Mononuclear cell (primary cell): ENCODE results near the gene DZANK1. TPM values are rescaled to one million over a fixed set of nuclear protein-coding genes. Genes with fewer than 3 reads are reported as not detected.
"Not testable (repeated sequence)": the region's sequence is repeated elsewhere in the genome, so short reads cannot be mapped to it uniquely, and the experiment has no call there.

Source experiments
- H3K27me3 ChIP-seq: 2 replicates; pipeline ENCODE4 v1.6.0; 2011; ENCODE audit warnings: low read length, control low read depth; ENCODE audit not compliant: insufficient read depth
- H3K4me1 ChIP-seq: 2 replicates; pipeline ENCODE4 v1.5.1; 2011; ENCODE audit warnings: mild to moderate bottlenecking, low read length, control low read depth; ENCODE audit not compliant: insufficient read depth
- H3K4me3 ChIP-seq: 2 replicates; pipeline ENCODE4 v1.5.1; 2011; ENCODE audit warnings: mild to moderate bottlenecking, low read length, moderate library complexity
- H3K9me3 ChIP-seq: 2 replicates; pipeline ENCODE4 v1.5.1; 2011; ENCODE audit warnings: low read depth, mild to moderate bottlenecking, control low read depth, low read length
- total RNA-seq: library from RNA; depleted of rRNA; stranded (reverse); fragments of >200 nt; gene quantifications from one replicate; pipeline ENCODE4 v1.2.3, GENCODE V29; 2012

DZANK1 gene
- 0.84 TPM for total RNA-seq

DNA sequence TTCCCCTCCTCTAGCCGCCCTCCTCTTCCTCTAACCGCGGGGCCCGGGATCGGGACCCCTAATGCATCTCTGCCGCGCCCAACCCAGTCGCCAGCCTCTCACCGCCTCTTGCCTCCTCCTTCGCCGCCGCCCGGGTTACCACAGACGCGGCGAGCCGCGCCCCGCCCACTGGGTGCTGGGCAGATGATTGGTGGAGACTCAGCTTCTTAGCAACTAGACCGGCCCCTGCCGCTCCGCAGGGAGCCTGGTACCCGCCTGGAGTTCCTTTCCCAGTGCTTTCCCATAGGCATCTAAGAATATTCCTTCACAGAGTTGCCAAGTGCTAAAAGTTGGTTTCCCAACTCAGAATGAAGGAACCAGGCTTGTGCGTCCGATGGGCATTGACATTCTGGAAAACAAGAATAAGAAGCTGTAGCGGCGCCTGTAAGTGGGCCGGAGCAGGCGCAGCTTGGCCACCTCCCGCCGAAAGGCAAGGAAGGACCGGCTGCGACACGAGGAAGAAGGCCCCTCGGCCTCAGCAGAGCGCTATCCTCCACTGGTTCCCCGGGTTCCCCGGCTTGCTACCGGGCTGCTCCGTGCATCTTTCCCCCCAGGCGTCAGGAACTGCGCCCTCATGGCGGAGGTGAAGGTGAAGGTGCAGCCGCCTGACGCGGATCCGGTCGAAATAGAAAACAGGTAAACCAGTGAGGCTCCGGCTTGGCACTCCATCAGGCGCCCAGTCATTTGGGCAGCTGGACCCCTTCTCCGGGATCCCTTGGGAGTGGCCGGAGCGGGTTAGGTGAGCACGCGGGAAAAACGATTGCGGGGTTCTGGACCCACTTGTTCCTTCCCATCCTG, at the start of gene DZANK1, which contains the start of gene POLR3F:
TSS of gene DZANK1 (minus strand) at position 137 of the 837 bp plus-strand sequence. CDS start 1,672 bp downstream, outside the sequence.
TSS of gene POLR3F (plus strand) at position 497 of the 837 bp plus-strand sequence. CDS start at position 614, 117 bp downstream.
- Histone ChIP-seq H3K9me3 (no peaks in the 10 kb centered on the region), H3K4me1 (peaks cover 16% of the 10 kb centered on the region), H3K4me3 (peak within 1 kb of the TSS; percentile 89), H3K27me3 (no peaks in the 10 kb centered on the region)

DNA sequence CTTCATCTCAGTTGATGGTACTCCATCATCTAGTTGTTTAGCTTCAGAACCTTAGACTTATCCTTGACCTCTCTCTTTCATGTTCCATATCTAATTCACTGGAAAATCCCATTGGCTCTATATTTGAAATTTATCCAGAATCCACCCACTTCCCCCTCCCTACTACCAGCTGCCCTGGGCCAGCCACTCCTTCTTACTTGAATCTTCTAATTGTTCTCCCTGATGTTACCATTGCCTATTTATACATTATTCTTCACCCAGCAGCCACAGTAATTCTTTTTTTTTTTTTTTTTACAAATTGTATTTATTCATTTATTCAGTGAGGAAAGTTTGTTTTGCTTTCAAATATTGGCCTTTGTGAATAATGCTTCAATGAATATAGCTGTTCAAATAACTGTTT, 49.1 kb upstream of the DZANK1 start:
- no peaks in the 10 kb centered on the region for H3K27me3 ChIP-seq
- no peaks in the 10 kb centered on the region for H3K9me3 ChIP-seq
- no peak overlapping the region for H3K4me3 ChIP-seq
- peaks cover 18% of the 10 kb centered on the region for H3K4me1 ChIP-seq

DNA sequence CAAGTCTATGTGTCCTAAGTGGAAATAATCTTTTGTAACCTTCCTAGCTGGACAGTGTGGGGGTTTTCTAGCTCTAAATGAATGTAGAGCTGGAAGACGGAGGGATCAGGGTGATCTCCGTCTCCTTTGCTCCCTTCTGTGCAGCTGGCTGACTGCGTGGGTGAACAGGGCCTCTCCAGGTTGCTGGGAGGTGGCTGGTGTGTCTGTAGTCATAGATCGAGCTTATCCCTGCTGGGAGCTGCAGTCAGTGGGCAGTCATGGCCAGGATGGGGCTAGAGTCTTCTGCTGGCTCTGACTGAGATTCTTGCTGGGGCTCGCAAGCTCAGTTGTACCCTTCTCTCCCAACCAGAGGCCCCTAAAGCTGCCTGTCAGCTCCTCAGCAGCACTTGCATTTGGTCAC, 47.3 kb upstream of the DZANK1 start:
- Histone ChIP-seq H3K4me1 (peaks cover 35% of the 10 kb centered on the region), H3K4me3 (no peak overlapping the region), H3K9me3 (no peaks in the 10 kb centered on the region), H3K27me3 (no peaks in the 10 kb centered on the region)

DNA sequence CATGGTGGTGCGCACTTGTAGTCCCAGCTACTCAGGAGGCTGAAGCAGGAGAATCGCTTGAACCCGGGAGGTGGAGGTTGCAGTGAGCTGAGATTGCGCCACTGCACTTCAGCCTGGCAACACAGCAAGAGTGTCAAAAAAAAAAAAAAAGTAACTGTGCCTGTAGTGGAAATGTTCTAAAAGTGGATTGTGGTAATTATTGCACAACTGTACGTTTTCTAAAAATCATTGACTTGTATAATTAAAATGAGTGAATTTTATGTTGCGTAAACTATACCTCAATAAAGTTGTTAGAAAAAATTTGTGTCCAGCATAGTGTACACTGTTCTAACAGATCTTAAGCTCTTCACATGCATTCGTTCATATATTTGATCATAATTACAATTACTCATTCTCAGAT, 46.4 kb upstream of the DZANK1 start:
- Histone ChIP-seq H3K4me1 (peaks cover 44% of the 10 kb centered on the region), H3K4me3 (no peak overlapping the region), H3K9me3 (no peaks in the 10 kb centered on the region), H3K27me3 (no peaks in the 10 kb centered on the region)

DNA sequence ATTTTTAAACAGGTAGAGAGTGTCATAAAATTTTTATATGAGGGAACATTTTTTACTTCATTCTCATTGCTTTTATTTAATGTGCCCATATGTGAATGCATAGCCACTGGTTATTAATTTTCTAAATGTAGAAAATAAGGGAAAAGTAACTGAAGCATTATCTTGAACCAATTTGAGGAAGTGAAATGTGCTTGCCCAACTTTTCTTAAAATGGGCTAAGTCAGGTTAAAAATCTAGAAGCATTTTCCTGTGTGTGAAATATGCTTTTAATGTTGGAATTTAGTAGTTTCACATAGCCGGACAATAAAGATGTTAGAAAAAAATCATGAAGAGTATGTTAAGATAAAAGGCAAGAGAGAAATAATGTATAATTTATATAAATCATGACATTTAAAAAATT, 44.7 kb upstream of the DZANK1 start:
- Histone ChIP-seq H3K4me1 (peaks cover 50% of the 10 kb centered on the region), H3K4me3 (no peak overlapping the region), H3K27me3 (no peaks in the 10 kb centered on the region), H3K9me3 (no peaks in the 10 kb centered on the region)

DNA sequence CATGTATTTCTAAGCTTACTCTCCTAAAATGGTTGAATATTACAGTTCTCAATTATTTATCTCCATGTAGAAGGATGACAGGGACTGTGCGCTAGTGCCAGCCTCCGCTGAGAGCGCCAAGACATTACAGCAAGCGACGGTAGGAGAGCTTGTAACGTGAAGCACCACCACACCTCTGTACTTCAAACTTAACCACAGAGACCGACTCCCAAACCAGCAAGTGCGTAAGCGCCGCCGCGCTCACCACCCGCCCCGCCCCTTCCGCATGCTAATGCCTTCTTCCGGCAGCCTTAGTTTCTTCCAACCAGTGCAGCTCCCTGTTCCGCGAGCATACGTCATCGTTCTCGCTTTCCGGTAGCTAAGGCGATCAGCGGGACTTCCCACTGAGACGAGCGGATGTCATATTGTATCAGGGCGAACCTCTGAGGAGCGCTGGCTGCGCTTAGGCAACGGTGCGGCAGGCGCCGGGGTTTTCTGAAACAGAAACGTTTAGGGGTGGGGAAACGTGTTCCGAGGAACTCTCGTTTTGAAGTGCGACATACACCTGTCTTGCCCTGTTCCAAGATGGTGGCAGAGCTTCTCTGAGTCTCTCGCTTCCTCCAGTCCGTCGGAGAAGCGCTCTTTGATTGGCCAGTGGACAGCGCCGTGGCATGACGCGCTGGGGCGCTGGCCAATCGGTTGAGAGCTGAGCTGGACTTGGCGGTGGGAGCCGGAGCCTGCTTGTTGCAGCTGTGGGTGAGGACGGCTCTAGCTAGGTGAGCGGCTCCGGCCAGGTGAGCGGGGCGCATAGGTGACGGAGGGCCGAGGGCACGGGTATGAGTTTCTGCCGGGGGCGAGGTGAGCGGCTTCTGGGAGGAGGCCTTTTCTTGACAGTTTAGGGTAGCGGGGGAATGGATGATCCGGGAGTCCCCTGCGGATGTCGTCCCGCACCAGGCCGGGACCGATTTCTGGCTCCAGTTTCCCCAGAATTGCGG, 40.7 kb upstream of the DZANK1 start, which contains the start of gene SEC23B:
TSS of gene SEC23B (plus strand) at position 723 of the 974 bp plus-strand sequence. CDS start 2,896 bp downstream, outside the sequence.
- Histone ChIP-seq H3K9me3 (no peaks in the 10 kb centered on the region), H3K4me3 (peak within 1 kb of the TSS; percentile 67), H3K27me3 (no peaks in the 10 kb centered on the region), H3K4me1 (peaks cover 39% of the 10 kb centered on the region)

DNA sequence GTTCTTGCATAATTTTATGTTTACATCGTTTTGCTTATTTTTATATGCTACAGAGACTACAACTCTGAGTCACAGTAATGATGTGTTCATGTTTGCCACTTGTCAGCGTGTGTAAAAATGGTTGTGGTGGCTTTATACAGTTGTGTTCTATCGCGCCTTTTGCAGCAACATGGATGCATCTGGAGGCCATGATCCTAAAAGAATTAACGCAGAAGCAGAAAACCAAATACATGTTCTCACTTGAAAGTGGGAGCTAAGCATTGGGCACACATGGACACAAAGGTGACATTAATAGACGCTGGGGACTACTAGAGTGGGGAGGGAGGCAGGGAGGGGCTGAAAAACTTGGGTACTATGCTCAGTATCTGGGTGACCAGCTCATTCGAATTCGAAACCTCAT, 39.9 kb upstream of the DZANK1 start:
- no peaks in the 10 kb centered on the region for H3K9me3 ChIP-seq
- peak overlapping the region; percentile 67 for H3K4me3 ChIP-seq
- H3K27me3 ChIP-seq: no peaks in the 10 kb centered on the region
- H3K4me1 ChIP-seq: peaks cover 36% of the 10 kb centered on the region

DNA sequence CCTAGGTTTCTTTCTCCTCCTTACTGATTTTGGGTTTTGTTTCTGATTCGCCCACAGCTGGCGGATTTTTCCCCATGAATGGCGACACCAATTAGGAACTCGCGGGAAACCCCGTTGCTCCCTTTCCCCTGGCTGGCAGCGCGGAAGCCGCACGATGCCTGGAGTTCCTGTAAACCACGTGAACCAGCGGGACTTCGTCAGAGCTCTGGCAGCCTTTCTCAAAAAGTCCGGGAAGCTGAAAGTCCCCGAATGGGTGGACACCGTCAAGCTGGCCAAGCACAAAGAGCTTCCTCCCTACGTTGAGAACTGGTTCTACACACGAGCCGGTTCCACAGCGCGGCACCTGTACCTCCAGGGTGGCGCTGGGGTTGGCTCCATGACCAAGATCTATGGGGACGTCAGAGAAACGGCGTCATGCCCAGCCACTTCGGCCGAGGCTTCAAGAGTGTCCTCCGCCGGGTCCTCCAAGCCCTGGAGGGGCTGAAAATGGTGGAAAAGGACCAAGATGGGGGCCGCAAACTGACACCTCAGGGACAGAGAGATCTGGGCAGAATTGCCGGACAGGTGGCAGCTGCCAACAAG, 37.7 kb upstream of the DZANK1 start:
- no peaks in the 10 kb centered on the region for H3K27me3 ChIP-seq
- H3K4me3 ChIP-seq: no peak overlapping the region
- H3K4me1 ChIP-seq: peaks cover 18% of the 10 kb centered on the region
- H3K9me3 ChIP-seq: no peaks in the 10 kb centered on the region

DNA sequence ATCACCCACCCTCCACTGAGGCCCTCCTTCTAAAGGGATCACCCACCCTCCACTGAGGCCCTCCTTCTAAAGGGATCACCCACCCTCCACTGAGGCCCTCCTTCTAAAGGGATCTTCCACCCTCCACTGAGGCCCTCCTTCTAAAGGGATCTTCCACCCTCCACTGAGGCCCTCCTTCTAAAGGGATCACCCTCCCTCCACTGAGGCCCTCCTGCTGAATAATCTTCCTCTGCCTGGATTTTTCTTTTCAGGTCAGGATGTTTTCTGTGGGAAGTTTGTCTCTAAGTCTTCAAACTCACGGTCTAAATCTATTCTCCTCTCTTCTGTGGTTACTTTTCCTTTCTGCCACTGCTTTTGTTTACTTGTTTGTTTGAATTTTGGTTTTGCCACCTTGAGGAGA, 34.8 kb upstream of the DZANK1 start:
- not testable (repeated sequence) for H3K27me3 ChIP-seq, H3K9me3 ChIP-seq, H3K4me1 ChIP-seq, H3K4me3 ChIP-seq

DNA sequence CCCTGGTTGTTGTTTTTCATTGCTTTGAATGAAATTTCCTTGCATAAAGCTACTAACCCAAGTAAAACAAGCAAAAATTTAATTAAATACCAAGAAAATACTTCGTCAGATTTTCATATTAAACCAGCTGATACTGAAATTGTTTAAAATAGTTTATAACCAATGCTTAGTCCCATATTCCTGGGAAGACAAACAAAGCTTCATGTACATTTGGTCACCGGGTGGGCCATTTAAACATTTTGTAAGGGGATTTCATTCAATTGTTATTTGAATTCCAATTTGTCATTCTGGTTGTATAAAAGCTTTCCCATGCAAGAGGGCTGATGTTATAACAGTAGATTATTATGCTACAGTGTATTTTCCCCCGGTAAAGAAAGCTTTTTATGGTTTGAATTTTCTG, 30.8 kb upstream of the DZANK1 start:
- Histone ChIP-seq H3K9me3 (no peaks in the 10 kb centered on the region), H3K4me3 (no peak overlapping the region), H3K4me1 (peaks cover 24% of the 10 kb centered on the region), H3K27me3 (no peaks in the 10 kb centered on the region)

DNA sequence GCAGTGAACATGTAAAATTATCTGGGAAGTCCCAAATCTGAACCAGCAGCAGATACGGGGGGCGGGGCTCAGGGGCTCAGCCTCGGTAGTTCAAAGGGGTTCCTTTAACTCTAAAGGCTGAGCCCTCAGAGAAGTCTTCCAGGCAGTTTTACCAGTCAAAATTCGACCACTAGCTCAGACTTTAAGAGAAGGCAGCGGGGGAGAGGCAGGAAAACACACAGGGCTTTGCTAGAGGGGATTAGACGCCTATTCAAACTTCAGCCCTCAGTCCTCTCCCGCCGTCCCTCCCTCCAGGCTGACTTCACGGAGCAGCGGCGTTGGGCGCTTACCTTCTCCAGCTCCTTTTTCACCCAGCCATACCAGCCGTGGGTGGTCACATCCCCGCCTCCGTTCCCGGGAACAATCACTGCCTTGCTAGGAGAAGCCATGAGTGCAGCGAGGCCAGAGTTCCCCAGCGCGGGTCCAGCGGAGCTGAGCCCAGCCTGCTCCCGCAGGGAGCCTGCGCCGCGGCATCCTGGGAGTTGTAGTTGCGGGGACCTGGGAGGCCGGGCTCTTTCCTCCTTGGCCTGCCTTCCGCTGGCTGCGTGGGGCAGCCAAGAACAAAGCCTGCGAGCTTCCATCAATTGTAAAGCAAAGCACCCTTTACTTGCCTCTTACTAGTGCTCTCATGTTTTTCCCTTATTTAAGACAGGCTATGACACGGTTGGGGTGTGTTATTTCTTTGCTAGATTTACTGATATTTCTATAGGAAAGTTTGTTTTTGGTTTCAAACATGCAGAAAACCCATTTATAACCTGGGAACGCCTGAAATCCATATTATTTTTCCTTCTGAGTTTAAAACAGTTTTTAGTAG, 30.1 kb upstream of the DZANK1 start, which contains the start of gene RBBP9:
TSS of gene RBBP9 (minus strand) at position 486 of the 853 bp plus-strand sequence. CDS start at position 428, 58 bp downstream.
- no peaks in the 10 kb centered on the region for H3K27me3 ChIP-seq
- peaks cover 24% of the 10 kb centered on the region for H3K4me1 ChIP-seq
- no peaks in the 10 kb centered on the region for H3K9me3 ChIP-seq
- H3K4me3 ChIP-seq: peak within 1 kb of the TSS; percentile 87

DNA sequence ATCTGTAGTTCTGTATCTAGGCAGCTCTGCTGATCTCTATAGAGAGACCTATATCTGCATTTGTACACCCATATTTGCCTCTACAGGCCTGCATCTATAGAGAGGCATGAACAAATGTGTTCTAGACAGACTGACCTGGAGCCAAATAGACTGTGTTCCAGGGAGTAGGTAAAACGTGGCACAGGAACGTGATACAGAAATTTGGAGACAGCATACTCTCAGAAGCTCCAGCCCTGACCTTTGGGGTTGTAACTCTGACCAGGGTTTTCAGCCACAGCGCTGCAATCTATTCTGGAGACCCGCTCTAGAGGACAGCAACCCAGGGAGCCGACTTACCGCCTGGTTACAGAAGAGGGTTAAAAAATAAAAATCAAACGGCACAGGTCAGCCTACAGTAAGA, 29.2 kb upstream of the DZANK1 start:
- Histone ChIP-seq H3K4me1 (peaks cover 24% of the 10 kb centered on the region), H3K27me3 (no peaks in the 10 kb centered on the region), H3K9me3 (no peaks in the 10 kb centered on the region), H3K4me3 (no peak overlapping the region)

DNA sequence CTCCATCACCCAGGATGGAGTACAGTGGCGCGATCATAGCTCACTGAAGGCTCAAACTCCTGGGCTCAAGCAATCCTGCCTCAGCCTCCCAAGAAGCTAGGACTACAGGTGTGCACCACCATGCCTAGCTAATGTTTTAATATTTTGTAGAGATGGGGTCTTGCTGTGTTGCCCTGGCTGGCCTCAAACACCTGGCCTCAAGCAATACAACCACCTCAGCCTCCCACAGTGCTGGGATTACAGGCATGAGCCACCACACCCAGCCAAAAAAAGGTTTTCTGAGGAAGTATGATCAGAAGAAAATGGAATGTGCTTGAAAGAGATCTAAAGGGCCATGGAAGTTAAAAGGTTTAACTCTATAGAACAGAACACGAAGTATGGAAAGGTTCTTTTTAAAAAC, 21.5 kb upstream of the DZANK1 start:
- Histone ChIP-seq H3K9me3 (no peaks in the 10 kb centered on the region), H3K4me3 (no peak overlapping the region), H3K4me1 (peaks cover 2% of the 10 kb centered on the region), H3K27me3 (no peaks in the 10 kb centered on the region)

DNA sequence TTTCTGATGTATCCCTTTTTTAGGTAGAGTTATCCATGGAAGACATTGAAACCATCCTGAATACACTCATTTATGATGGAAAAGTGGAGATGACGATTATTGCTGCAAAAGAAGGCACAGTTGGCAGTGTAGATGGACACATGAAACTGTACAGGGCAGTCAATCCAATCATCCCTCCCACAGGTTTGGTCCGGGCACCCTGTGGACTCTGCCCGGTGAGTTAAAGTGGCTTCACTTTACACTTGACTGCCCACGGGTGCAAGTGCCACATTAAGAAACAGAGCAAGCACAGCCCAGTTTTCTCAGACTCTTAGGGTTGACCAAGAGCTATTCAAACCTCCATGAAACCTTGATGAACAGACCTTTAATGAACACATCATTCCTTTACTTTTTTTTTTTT, 14.8 kb upstream of the DZANK1 start:
- no peaks in the 10 kb centered on the region for H3K4me1 ChIP-seq
- H3K4me3 ChIP-seq: no peak overlapping the region
- H3K9me3 ChIP-seq: no peaks in the 10 kb centered on the region
- H3K27me3 ChIP-seq: no peaks in the 10 kb centered on the region
